GM19467 (cell line): ENCODE measurements around the gene WASHC4.
"Not testable (repeated sequence)": the region's sequence is repeated elsewhere in the genome, so short reads cannot be mapped to it uniquely, and the experiment has no call there.

Experiments used
- ATAC-seq: cut with Tn5 transposase; IDR thresholded peaks from one replicate; pipeline ENCODE4 v1.9.1; 2021; ENCODE audit warnings: mild to moderate bottlenecking, moderate library complexity; ENCODE audit not compliant: unreplicated experiment

WASHC4 gene

DNA sequence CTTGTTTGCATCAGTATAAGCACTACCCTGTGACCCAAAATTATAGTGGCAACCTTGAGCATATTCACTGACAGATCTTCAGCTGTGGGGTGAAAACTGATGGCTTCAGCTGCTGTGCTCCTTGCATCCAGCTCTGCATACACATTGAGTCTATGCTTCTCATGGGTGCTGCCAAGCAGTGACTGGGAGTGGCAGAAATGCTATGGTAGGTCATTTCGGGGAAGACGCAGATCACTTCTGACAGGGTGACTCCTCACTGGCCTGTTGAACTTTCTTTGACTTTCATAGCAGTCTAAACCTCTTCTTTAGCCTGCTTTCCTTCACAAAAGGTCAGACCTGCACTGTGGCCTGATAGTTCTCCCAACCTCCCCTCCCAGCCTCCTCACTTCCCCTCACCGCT, 17.7 kb upstream of the WASHC4 start:
- no peak for ATAC-seq

GRCh38 chr12:105090361-105090760, 17.2 kb upstream of the WASHC4 start:
- ATAC-seq = no peak

DNA sequence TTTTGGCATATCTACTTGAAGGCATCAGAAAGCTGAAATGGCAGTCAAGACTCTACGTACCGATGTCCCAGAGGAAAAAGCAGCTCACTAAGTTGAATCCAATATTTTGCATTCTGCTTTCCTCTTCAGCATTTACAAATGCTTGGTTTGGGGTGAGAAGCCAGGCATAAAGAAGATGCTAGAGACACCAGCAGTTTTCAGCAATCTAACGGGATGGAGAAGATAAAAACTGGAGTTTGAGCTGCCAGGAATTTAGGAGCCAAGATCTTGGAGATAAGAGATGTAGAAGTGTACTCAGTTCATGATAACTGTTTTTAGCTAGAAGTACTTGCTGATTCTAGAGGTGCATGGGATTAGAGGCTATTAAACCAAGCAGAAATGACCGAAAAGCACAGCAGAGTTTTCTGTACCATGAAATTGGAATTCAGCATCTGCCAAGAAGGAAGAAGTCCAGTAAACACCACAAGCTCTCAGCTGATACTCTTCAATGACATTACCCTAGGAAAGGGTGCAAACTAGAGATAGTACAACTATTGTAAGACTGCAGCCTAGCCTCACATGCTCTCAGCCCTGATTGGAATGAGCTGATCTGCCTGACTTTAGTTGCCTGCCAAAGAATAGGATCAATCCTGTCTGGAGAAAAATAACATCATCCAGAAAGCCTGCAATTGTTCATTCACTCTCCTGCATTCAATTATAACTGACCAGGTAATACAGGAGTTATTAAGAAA, 15.9 kb upstream of the WASHC4 start:
- no peak for ATAC-seq

- no peak for ATAC-seq
Measured at GRCh38 chr12:105092336-105092735, 15.2 kb upstream of the WASHC4 start.

DNA sequence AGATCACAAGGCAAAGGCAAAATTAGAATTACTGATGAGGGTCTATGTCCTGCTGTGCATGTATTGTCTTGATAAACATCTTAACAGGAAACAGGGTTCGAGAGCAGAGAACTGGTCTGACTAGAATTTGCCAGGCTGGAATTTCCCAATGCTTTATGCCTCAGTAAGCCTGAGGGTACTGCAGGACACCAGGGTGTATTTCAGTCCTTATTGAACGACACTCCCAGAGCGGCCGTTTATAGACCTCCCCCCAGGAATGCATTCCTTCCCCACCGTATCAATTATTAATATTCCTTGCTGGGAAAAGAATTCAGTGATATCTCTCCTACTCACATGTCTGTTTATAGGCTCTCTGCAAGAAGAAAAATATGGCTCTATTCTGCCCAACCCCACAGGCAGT, 12.2 kb upstream of the WASHC4 start:
- not testable (repeated sequence) for ATAC-seq

DNA sequence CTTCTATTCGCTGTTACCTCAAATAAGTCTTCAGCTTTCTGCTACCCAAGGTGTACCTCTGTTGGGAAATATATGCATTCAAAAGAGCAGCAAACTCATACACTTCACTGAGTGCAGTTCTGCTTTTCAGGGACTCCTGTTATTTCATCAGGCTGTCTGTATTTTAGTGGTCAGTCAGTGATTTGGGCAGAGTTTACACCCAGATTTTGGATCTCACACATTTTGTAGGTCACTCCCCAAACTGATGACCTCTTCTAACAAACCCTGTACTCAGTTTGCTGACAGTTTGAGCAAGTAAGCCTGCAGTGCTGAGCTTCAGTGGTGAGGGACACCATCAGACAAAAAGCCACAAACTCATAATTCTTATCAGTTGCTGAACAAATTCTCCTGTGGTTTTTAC, 8.2 kb upstream of the WASHC4 start:
- ATAC-seq = no peak

DNA sequence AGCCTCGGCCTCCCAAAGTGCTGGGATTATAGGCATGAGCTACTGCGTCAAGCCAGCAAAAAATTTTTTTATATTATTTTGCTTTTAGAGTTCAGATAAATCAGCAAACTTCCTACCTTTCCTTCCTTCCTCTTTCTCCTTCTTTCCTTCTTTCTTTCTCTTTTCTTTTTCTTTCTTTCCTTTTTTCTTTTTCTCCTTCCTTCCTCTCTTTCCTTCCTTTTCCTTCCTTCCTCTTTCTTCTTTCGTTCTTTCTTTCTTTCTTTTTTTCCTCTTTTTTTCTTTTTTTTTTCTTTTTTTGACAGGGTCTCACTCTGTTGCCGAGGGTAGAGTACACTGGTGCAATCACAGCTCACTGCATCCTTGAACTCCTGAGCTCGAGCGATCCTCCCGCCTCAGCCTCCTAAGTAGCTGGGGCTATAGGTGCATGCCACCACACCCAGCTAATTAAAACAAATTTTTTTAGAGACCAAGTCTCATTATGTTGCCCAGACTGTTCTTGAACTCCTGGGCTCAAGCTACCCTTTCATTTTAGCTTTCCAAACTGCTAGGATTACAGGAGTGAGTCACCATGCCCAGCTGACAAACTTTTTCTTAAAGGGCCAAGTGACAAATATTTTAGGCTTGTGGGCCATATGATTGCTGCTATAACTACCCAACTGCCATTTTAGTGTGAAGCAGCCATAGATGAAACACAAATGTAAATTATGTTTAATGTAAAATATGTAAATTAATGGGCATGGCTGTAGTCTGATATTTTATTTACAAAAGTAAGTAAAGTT, 7.1 kb upstream of the WASHC4 start:
- ATAC-seq = no peak

DNA sequence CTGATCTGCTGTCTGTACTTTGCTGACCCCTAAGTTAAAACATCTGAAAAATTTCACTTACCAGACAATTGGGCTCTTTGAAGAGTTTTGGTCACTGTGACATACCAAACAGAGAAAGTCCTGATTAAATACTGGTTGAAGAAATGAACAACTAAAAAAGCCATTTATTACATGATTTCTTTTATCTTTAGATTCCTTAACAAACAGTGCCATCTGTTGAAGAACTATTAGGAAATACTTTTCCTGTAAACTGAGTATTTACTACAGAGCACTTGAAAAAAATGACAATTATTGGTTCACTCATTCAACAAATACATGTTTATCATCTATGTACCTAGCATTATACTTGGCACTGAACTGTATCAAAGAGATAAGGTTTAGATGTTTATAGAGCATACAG, 6.5 kb upstream of the WASHC4 start:
- ATAC-seq = no peak

DNA sequence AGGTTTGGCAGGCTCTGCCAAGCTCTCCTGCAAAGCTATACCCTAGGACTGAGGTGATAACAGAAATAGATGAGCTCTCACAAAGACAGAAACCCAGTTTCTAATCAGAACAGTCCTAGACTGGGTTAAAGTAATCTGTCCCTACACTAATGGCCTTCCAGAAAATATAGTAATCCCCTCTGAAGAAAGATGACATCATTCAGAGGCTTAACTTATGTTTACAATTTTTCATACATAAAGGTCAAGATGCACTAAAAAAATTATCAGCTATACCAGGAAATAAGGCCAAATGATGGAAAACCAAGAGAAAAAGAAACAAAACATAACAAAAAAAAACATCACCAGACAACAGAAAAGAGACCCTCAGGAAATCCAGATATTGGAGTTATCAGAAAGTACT, 4.9 kb upstream of the WASHC4 start:
- no peak for ATAC-seq

DNA sequence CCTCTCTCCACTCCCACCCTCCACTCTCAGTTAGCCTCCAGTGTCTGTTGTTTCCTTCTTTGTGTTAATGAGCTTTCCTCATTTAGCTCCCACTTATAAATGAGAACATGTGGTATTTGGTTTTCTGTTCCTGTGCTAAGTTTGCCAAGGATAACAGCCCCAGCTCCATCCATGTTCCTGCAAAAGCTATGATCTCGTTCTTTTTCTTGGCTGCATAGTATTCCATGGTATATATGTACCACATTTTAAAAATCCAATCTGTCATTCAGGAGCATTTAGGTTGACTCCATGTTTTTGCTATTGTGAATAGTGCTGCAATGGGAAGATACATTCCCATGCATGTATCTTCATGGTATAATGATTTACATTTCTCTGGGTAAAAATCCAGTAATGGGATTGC, 2.8 kb upstream of the WASHC4 start:
- ATAC-seq = no peak

- no peak for ATAC-seq
Measured at GRCh38 chr12:105106621-105107020, 910 bp upstream of the WASHC4 start.

GRCh38 chr12:105107171-105107493, 399 bp upstream of the WASHC4 start:
- ATAC-seq = peak; percentile 1

- peak; percentile 37 for ATAC-seq
Measured at GRCh38 chr12:105109465-105110212, 2.1 kb downstream of the WASHC4 start.

- ATAC-seq = no peak
Measured at GRCh38 chr12:105110851-105111250, 3.3 kb downstream of the WASHC4 start.

- no peak for ATAC-seq
Measured at GRCh38 chr12:105113094-105113493, 5.6 kb downstream of the WASHC4 start.

DNA sequence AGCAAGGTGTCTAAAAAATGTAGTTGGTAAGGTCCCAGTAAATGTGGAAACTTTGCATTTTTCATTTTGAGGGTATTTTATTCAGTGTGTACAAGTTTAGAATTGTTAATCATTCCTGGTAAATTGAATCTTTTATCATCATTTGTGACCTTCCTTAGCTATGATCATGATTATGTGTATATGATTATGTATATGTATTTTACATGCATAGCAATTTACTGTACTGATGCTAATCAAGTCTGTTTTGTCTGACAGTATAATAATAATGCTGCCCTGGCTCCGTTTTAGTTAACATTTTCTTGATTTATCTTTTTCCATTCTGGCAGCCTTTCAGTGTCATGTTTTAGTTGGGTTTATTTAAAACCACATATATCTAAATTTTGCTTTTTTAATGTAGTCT, 9.4 kb downstream of the WASHC4 start:
- ATAC-seq = no peak

DNA sequence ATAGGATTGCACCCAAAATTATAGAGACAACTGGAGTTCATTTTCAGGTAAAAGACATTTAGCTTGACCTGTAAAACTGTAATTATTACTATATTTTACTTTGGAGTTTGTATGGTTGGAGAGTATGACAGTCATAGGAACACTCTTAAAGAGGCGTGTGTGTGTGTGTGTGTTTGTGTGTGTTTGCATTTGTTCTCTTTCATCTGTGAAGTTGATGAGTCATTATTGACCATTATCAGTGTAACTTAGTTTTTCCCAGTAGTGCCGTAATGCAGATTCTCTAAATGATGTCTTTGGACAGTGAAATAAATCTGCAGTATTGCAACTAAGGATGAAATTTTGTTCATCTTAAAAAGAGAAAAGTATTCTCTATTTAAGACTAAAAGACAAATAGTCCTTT, 13.0 kb downstream of the WASHC4 start:
- ATAC-seq = no peak

DNA sequence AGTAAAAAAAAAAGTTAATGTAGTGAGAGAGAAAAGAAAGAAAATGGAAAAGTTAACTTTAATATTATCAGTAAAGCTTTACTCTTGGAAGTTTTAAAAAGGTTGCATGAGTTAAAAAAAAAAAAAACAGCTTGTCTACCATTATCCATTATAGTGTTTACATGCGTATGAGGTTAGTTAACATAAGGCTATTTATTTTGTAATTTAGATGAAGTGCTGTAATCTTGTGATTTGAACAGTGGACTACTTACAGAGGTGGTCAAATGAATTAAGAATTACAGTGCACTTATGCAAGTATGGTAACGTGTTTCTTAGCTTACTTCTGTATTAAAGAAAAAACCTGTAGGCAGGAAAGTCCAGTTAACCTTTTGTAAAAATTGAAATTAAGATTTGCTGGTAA, 30.7 kb downstream of the WASHC4 start:
- no peak for ATAC-seq

GRCh38 chr12:105141320-105141922, 33.9 kb downstream of the WASHC4 start:
- no peak for ATAC-seq

- ATAC-seq = no peak
Measured at GRCh38 chr12:105142259-105142658, 34.7 kb downstream of the WASHC4 start.

DNA sequence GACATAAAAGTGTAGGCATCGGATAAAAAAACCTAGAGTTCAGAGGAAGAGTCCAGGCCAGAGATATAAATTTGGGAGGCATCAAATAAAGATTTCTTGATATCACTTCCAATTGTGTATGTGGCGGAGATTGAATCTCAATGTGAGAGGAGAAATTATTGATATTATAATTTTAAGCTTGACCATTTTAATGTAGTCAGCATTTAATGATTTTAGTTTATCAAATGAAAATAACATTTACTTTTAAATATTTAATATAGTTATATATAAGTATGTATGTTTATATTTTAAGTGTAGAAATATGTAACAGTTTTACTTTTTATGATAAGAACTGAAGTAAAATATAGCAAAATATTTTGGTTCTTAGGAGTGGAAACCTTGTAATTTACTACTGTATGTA, 48.7 kb downstream of the WASHC4 start:
- ATAC-seq = no peak

- no peak for ATAC-seq
Measured at GRCh38 chr12:105157606-105158005, 50.1 kb downstream of the WASHC4 start.
